Measurements from ENCODE around the gene HIPK2. TPM values are rescaled to one million over a fixed set of nuclear protein-coding genes. Genes with fewer than 3 reads are reported as not detected.

HIPK2 gene
- total and polyA plus RNA-seq, 2 experiments from 2014 or later = 7.3 to 16.9 TPM

DNA sequence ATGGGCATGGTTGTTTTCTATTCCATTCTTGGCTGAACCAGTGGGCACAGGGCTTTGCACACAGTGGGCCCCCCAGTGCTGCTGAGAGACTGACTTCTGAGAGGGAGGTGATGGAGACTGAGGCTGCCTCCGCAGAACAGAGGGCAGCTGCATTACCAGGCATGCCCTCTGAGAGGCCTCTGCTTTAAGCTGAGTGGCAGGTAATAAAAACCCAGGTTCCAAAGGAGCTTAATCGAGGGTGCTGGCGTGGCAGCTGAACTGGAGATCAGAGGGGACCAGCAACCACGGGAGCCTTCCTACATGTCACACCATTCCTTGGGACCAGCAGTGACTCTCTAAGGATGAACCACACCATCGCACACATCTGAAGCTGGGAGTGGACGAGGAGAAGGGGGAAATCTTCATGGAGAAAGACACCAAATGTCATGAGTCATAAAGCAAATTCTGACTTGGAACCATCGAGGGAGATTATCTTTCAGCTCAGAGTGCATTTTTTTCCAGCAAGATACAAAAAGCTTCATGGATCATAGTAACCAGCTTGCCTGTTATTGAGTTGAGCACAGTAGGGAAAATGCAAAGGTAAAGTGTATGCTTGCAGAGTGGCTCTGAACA is 24.6 kb downstream of the HIPK2 start:
- ATAC-seq = peak; percentile 96
- no peaks in the 10 kb centered on the region for H3K36me3 ChIP-seq (ENCODE audit: insufficient read depth)
- TF ChIP-seq, protein P1, sequence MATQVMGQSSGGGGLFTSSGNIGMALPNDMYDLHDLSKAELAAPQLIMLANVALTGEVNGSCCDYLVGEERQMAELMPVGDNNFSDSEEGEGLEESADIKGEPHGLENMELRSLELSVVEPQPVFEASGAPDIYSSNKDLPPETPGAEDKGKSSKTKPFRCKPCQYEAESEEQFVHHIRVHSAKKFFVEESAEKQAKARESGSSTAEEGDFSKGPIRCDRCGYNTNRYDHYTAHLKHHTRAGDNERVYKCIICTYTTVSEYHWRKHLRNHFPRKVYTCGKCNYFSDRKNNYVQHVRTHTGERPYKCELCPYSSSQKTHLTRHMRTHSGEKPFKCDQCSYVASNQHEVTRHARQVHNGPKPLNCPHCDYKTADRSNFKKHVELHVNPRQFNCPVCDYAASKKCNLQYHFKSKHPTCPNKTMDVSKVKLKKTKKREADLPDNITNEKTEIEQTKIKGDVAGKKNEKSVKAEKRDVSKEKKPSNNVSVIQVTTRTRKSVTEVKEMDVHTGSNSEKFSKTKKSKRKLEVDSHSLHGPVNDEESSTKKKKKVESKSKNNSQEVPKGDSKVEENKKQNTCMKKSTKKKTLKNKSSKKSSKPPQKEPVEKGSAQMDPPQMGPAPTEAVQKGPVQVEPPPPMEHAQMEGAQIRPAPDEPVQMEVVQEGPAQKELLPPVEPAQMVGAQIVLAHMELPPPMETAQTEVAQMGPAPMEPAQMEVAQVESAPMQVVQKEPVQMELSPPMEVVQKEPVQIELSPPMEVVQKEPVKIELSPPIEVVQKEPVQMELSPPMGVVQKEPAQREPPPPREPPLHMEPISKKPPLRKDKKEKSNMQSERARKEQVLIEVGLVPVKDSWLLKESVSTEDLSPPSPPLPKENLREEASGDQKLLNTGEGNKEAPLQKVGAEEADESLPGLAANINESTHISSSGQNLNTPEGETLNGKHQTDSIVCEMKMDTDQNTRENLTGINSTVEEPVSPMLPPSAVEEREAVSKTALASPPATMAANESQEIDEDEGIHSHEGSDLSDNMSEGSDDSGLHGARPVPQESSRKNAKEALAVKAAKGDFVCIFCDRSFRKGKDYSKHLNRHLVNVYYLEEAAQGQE (IDR thresholded peaks at IDR 0.05; ENCODE audit: unreplicated experiment) = no peak
- no peak for TF ChIP-seq POLR2AphosphoS5 (IDR thresholded peaks at IDR 0.05; ENCODE audit: low read depth)
- TF ChIP-seq, protein P2, sequence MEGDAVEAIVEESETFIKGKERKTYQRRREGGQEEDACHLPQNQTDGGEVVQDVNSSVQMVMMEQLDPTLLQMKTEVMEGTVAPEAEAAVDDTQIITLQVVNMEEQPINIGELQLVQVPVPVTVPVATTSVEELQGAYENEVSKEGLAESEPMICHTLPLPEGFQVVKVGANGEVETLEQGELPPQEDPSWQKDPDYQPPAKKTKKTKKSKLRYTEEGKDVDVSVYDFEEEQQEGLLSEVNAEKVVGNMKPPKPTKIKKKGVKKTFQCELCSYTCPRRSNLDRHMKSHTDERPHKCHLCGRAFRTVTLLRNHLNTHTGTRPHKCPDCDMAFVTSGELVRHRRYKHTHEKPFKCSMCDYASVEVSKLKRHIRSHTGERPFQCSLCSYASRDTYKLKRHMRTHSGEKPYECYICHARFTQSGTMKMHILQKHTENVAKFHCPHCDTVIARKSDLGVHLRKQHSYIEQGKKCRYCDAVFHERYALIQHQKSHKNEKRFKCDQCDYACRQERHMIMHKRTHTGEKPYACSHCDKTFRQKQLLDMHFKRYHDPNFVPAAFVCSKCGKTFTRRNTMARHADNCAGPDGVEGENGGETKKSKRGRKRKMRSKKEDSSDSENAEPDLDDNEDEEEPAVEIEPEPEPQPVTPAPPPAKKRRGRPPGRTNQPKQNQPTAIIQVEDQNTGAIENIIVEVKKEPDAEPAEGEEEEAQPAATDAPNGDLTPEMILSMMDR (conservative IDR thresholded peaks at IDR 0.05; ENCODE audit: low read depth in 2 of 2) = peak in 1 of 2 experiments; percentile 24; a peak in 3 of 4 replicates
- Mint-ChIP-seq H3K27ac (no peak overlapping the region), H3K36me3 (ENCODE audit: low read depth) (no peaks in the 10 kb centered on the region), H3K4me3 (no peak overlapping the region), H3K4me1 (peaks cover 2% of the 10 kb centered on the region), H3K27me3 (ENCODE audit: insufficient read depth, low read depth, poor library complexity) (peaks cover 2% of the 10 kb centered on the region), H3K9me3 (no peaks in the 10 kb centered on the region)
- H3K27me3 ChIP-seq (ENCODE audit: insufficient read depth) = no peaks in the 10 kb centered on the region
- H4K20me1 ChIP-seq (replicated peaks; ENCODE audit: insufficient read depth) = no peaks in the 10 kb centered on the region; the same call in 1 of the 2 replicates
- no peaks in the 10 kb centered on the region for H3F3A ChIP-seq (replicated peaks; ENCODE audit: low read depth)
- peaks cover 4% of the 10 kb centered on the region; the same call in 1 of the 2 replicates for H3K9me2 ChIP-seq (ENCODE audit: insufficient read depth)
- no peak overlapping the region for H3K4me2 ChIP-seq
- peaks cover 19% of the 10 kb centered on the region for H3K79me2 ChIP-seq (replicated peaks; ENCODE audit: insufficient read depth)
- DNase-seq (ENCODE audit: low spot score) = peak; percentile 49
- H3K4me3 ChIP-seq = no peak overlapping the region
- no peak overlapping the region for H2AFZ ChIP-seq
- H3K27ac ChIP-seq (ENCODE audit: low read depth) = no peak overlapping the region
- H3K4me1 ChIP-seq (ENCODE audit: insufficient read depth) = no peaks in the 10 kb centered on the region

DNA sequence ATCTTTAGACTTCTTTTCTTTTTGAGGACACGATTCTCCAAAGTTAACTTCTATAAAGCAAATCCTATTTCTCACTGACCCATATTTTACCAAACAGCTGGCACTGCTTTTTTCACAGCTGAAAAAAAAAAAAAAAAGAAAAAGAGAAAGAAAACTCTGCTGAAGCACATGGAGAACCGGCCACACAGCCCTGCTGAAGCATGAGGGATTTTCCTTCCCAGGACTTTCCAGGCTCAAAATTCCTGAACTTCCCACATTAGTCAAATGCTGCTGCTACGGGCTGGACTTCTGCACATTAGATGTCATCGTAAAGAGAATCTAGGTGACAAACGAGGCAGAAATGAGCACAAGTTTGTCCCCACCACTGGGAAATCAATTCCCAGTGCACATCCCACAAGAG is 25.2 kb downstream of the HIPK2 start:
- Histone ChIP-seq H3F3A (replicated peaks; ENCODE audit: low read depth) (no peaks in the 10 kb centered on the region), H3K36me3 (ENCODE audit: insufficient read depth) (no peaks in the 10 kb centered on the region), H3K4me2 (no peak overlapping the region), H4K20me1 (replicated peaks; ENCODE audit: insufficient read depth) (no peaks in the 10 kb centered on the region; the same call in 1 of the 2 replicates), H3K27ac (ENCODE audit: low read depth) (no peak overlapping the region), H3K9me2 (ENCODE audit: insufficient read depth) (peaks cover 4% of the 10 kb centered on the region; the same call in 1 of the 2 replicates), H2AFZ (no peak overlapping the region), H3K79me2 (replicated peaks; ENCODE audit: insufficient read depth) (peaks cover 13% of the 10 kb centered on the region), H3K4me1 (ENCODE audit: insufficient read depth) (no peaks in the 10 kb centered on the region), H3K27me3 (ENCODE audit: insufficient read depth) (no peaks in the 10 kb centered on the region), H3K4me3 (no peak overlapping the region)
- ATAC-seq (no peak), DNase-seq (ENCODE audit: low spot score) (no peak)
- H3K27me3 Mint-ChIP-seq (ENCODE audit: insufficient read depth, low read depth, poor library complexity) = peaks cover 2% of the 10 kb centered on the region
- H3K36me3 Mint-ChIP-seq (ENCODE audit: low read depth) = no peaks in the 10 kb centered on the region
- no peak overlapping the region for H3K27ac Mint-ChIP-seq
- peaks cover 2% of the 10 kb centered on the region for H3K4me1 Mint-ChIP-seq
- no peaks in the 10 kb centered on the region for H3K9me3 Mint-ChIP-seq
- no peak overlapping the region for H3K4me3 Mint-ChIP-seq
- TF ChIP-seq NANOG (IDR thresholded peaks at IDR 0.05; ENCODE audit: borderline replicate concordance) (no peak), ZNF331 (CRISPR knock-in tag; IDR thresholded peaks at IDR 0.05; ENCODE audit: low read depth) (no peak), JUNB (IDR thresholded peaks at IDR 0.05; ENCODE audit: unreplicated experiment) (no peak), STAT1 (IDR thresholded peaks at IDR 0.05; ENCODE audit: unreplicated experiment) (no peak)
- TF ChIP-seq, protein P2 (conservative IDR thresholded peaks at IDR 0.05; ENCODE audit: low read depth in 2 of 2) = no peak
- TF ChIP-seq, protein P1 (IDR thresholded peaks at IDR 0.05; ENCODE audit: unreplicated experiment) = no peak

Data from GM23338 (cell line).